CD14-positive monocyte (primary cell): Measurements from ENCODE around the gene NEK1. TPM values are rescaled to one million over a fixed set of nuclear protein-coding genes. Genes with fewer than 3 reads are reported as not detected.

ENCODE experiments used
- DNase-seq, 3 donors: peaks; one replicate each; pipeline ENCODE4 v3.0.0-alpha.2; 2011 to 2022
- H2AFZ ChIP-seq: 2 replicates; pipeline ENCODE4 v1.6.0; 2012; ENCODE audit warnings: mild to moderate bottlenecking, low read depth, low read length, inconsistent platforms; ENCODE audit not compliant: insufficient read depth, poor library complexity, severe bottlenecking
- H3K27ac ChIP-seq, 2 donors: 1 replicate in 1 of 2; 2 replicates in 1 of 2; pipeline ENCODE4 v1.5.1; 2012 to 2013; ENCODE audit warnings: low read length in 2 of 2, control low read depth in 1 of 2, inconsistent platforms in 1 of 2, low read depth in 1 of 2, mild to moderate bottlenecking in 1 of 2
- H3K27me3 ChIP-seq, 2 donors: one replicate each; pipeline versions ENCODE4 v1.6.0 to v1.6.1; 2011 to 2013; ENCODE audit warnings: low read length in 2 of 2; ENCODE audit not compliant: control insufficient read depth in 2 of 2, insufficient read depth in 2 of 2
- H3K36me3 ChIP-seq, 2 donors: replicated peaks in 1 of 2; 1 replicate in 1 of 2; 2 replicates in 1 of 2; pipeline versions ENCODE4 v1.5.1 to v1.6.1; 2012 to 2013; ENCODE audit warnings: low read length in 2 of 2, control low read depth in 1 of 2, inconsistent platforms in 1 of 2, mild to moderate bottlenecking in 1 of 2; ENCODE audit not compliant: insufficient read depth in 2 of 2, control insufficient read depth in 1 of 2
- H3K4me1 ChIP-seq, 2 donors: 1 replicate in 1 of 2; 2 replicates in 1 of 2; pipeline versions ENCODE4 v1.5.1 to v1.6.1; 2012 to 2013; ENCODE audit warnings: low read length in 2 of 2, control low read depth in 1 of 2, inconsistent platforms in 1 of 2, mild to moderate bottlenecking in 1 of 2, moderate library complexity in 1 of 2; ENCODE audit not compliant: insufficient read depth in 2 of 2, control insufficient read depth in 1 of 2
- H3K4me2 ChIP-seq: replicated peaks from 2 replicates; pipeline ENCODE3; 2012; ENCODE audit warnings: low read length, moderate library complexity, mild to moderate bottlenecking; ENCODE audit not compliant: poor library complexity, severe bottlenecking; ENCODE audit errors: extremely low read depth
- H3K4me3 ChIP-seq, 3 experiments: fragments of 200-600 bp in 1 of 3; sonication (generic) in 1 of 3; replicated peaks in 1 of 3; 1 replicate in 2 of 3; 2 replicates in 1 of 3; pipeline ENCODE4 v1.5.1; 2011 to 2013; ENCODE audit warnings: low read length in 3 of 3, mild to moderate bottlenecking in 3 of 3, control low read depth in 2 of 3, low read depth in 2 of 3, inconsistent platforms in 1 of 3, moderate library complexity in 1 of 3
- H3K79me2 ChIP-seq: 2 replicates; pipeline ENCODE4 v1.6.0; 2012; ENCODE audit warnings: mild to moderate bottlenecking, control low read depth, inconsistent platforms, low read length, moderate library complexity; ENCODE audit not compliant: insufficient read depth
- H3K9ac ChIP-seq: 2 replicates; pipeline ENCODE4 v1.6.0; 2017; ENCODE audit warnings: low read length, mild to moderate bottlenecking; ENCODE audit not compliant: insufficient read depth, poor library complexity, severe bottlenecking
- H3K9me3 ChIP-seq, 2 donors: replicated peaks in 1 of 2; 1 replicate in 1 of 2; 2 replicates in 1 of 2; pipeline versions ENCODE4 v1.5.1 to v1.6.1; 2012 to 2013; ENCODE audit warnings: low read length in 2 of 2, control low read depth in 1 of 2; ENCODE audit not compliant: control insufficient read depth in 1 of 2, insufficient read depth in 1 of 2
- H4K20me1 ChIP-seq: 2 replicates; pipeline ENCODE4 v1.6.0; 2012; ENCODE audit warnings: mild to moderate bottlenecking, low read length, control low read depth, moderate library complexity; ENCODE audit not compliant: insufficient read depth
- H3K27ac Mint-ChIP-seq, 7 donors: one replicate each; pipeline ENCODE4 v1.8.0; 2020; ENCODE audit warnings: mild to moderate bottlenecking in 7 of 7, mixed read lengths in 7 of 7, moderate library complexity in 6 of 7, inconsistent platforms in 2 of 7
- H3K27me3 Mint-ChIP-seq, 3 donors: one replicate each; pipeline ENCODE4 v1.8.0; 2021 to 2022; ENCODE audit warnings: low read depth in 3 of 3, mild to moderate bottlenecking in 3 of 3, mixed read lengths in 3 of 3, moderate library complexity in 3 of 3, inconsistent platforms in 1 of 3
- H3K36me3 Mint-ChIP-seq, 2 donors: one replicate each; pipeline ENCODE4 v1.8.0; 2020; ENCODE audit warnings: mixed read lengths in 2 of 2, inconsistent platforms in 1 of 2, mild to moderate bottlenecking in 1 of 2
- H3K4me1 Mint-ChIP-seq: one replicate; pipeline ENCODE4 v1.8.0; 2020; ENCODE audit warnings: mild to moderate bottlenecking, mixed read lengths
- H3K4me3 Mint-ChIP-seq, 2 donors: one replicate each; pipeline ENCODE4 v1.8.0; 2020; ENCODE audit warnings: mild to moderate bottlenecking in 2 of 2, mixed read lengths in 2 of 2, moderate library complexity in 1 of 2
- H3K9me3 Mint-ChIP-seq, 7 donors: one replicate each; pipeline ENCODE4 v1.8.0; 2020 to 2022; ENCODE audit warnings: mixed read lengths in 7 of 7, mild to moderate bottlenecking in 6 of 7, moderate library complexity in 6 of 7, inconsistent platforms in 2 of 7
- CTCF ChIP-seq: fragments of 200-600 bp; IDR thresholded peaks from one replicate; pipeline ENCODE4 v1.8.0; 2022; ENCODE audit warnings: antibody characterized with exemption, mild to moderate bottlenecking
- WGBS: methylation state at CpG from one replicate; pipeline ENCODE4 v1.1.5; 2013; ENCODE audit warnings: missing lambda C conversion rate; ENCODE audit not compliant: insufficient coverage; 5-methylcytosine and 5-hydroxymethylcytosine counted together
- intact Hi-C, 2 donors: fragments of 100-400 bp; cut with micrococcal nuclease; formaldehyde crosslinking; loops; one replicate each; pipeline versions ENCODE4 v1.15.0 to v1.15.1; 2023
- polyA plus RNA-seq, 3 donors: library from polyadenylated mRNA; depleted of rRNA in 1 of 3; unstranded in 2 of 3; stranded (reverse) in 1 of 3; fragments of 300-500 nt in 2 of 3; fragments of >200 nt in 1 of 3; fragmentation: Illumina TruSeq in 2 of 3; gene quantifications; 1 replicate in 2 of 3; 2 replicates in 1 of 3; pipeline ENCODE4 v1.2.3, GENCODE V29; 2012 to 2021

The NEK1 gene
- polyA plus RNA-seq, 3 donors: 1.9 to 5.5 (median 2.7) TPM

GRCh38 chr4:169407217-169407845 is 205.1 kb downstream of the NEK1 start:
- no peak overlapping the region for H3K27ac Mint-ChIP-seq
- intact Hi-C loops: no loop called here
- no peak for DNase-seq

GRCh38 chr4:169404960-169405359 is 207.4 kb downstream of the NEK1 start:
- TF ChIP-seq CTCF: no peak
- H3K36me3 Mint-ChIP-seq: peaks cover 0 to 3% of the 10 kb centered on the region in 2 donors
- H3K4me1 Mint-ChIP-seq: peaks cover 5% of the 10 kb centered on the region
- H3K4me3 Mint-ChIP-seq: no peak overlapping the region
- H3K9me3 Mint-ChIP-seq: peaks cover 0 to 3% (median 2%) of the 10 kb centered on the region in 7 donors
- Histone ChIP-seq H2AFZ (no peak overlapping the region), H3K27me3 (no peaks in the 10 kb centered on the region), H3K27ac (no peak overlapping the region), H3K4me3 (no peak overlapping the region), H3K9me3 (no peaks in the 10 kb centered on the region), H3K4me1 (no peaks in the 10 kb centered on the region), H3K9ac (no peak overlapping the region), H3K4me2 (no peak overlapping the region), H3K36me3 (no peaks in the 10 kb centered on the region), H4K20me1 (no peaks in the 10 kb centered on the region), H3K79me2 (no peaks in the 10 kb centered on the region)
- DNase-seq: no peak
- intact Hi-C loops: no loop called here
- no CpG with 5 or more reads among the region's 1 CpG for WGBS
- no peak overlapping the region for H3K27ac Mint-ChIP-seq
- no peaks in the 10 kb centered on the region for H3K27me3 Mint-ChIP-seq

More at GRCh38 chr4:169407217-169407845, 205.1 kb downstream of the NEK1 start:
- H3K4me1 Mint-ChIP-seq: peaks cover 11% of the 10 kb centered on the region
- no peaks in the 10 kb centered on the region for H3K27me3 Mint-ChIP-seq
- no peak overlapping the region for H3K4me3 Mint-ChIP-seq
- H3K79me2 ChIP-seq: no peaks in the 10 kb centered on the region
- no peaks in the 10 kb centered on the region for H3K9me3 ChIP-seq
- no peaks in the 10 kb centered on the region for H3K27me3 ChIP-seq
- H3K4me2 ChIP-seq: no peak overlapping the region
- no peaks in the 10 kb centered on the region for H4K20me1 ChIP-seq
- no peak for TF ChIP-seq CTCF
- H2AFZ ChIP-seq: no peak overlapping the region
- H3K9me3 Mint-ChIP-seq: peaks cover 0 to 3% (median 2%) of the 10 kb centered on the region in 7 donors
- no peaks in the 10 kb centered on the region for H3K36me3 Mint-ChIP-seq
- no peak overlapping the region for H3K27ac ChIP-seq
- H3K9ac ChIP-seq: no peak overlapping the region
- peaks cover 5 to 9% of the 10 kb centered on the region in 2 donors for H3K4me1 ChIP-seq
- no CpG with 5 or more reads among the region's 1 CpG for WGBS
- H3K36me3 ChIP-seq: no peaks in the 10 kb centered on the region
- no peak overlapping the region for H3K4me3 ChIP-seq
